ENCODE measurements around the gene NLGN4Y.

The NLGN4Y gene

GRCh38 chrY:14528361-14528760, 4.0 kb downstream of the NLGN4Y start:
- TF ChIP-seq POLR2AphosphoS5 (IDR thresholded peaks at IDR 0.05; ENCODE audit: low read depth, low read length) = no peak
- no peak for TF ChIP-seq FOXP2 (optimal IDR thresholded peaks at IDR 0.05; ENCODE audit: borderline replicate concordance, extremely low read depth, extremely low read length, insufficient read depth)
- TF ChIP-seq TAF1 (IDR thresholded peaks at IDR 0.05; ENCODE audit: borderline replicate concordance, insufficient read depth, low read length) = no peak
- no peak for TF ChIP-seq REST (IDR thresholded peaks at IDR 0.05; ENCODE audit: insufficient read depth in 1 of 2, low read depth in 2 of 2, low read length in 2 of 2)
- no peak for TF ChIP-seq SIN3A (IDR thresholded peaks at IDR 0.05; ENCODE audit: borderline replicate concordance, insufficient read depth, low read length)

GRCh38 chrY:14536703-14537102, 12.4 kb downstream of the NLGN4Y start:
- no peak for TF ChIP-seq POLR2AphosphoS5 (IDR thresholded peaks at IDR 0.05; ENCODE audit: low read depth, low read length)
- TF ChIP-seq REST (IDR thresholded peaks at IDR 0.05; ENCODE audit: insufficient read depth in 1 of 2, low read depth in 2 of 2, low read length in 2 of 2) = no peak
- no peak for TF ChIP-seq SIN3A (IDR thresholded peaks at IDR 0.05; ENCODE audit: borderline replicate concordance, insufficient read depth, low read length)
- TF ChIP-seq FOXP2 (optimal IDR thresholded peaks at IDR 0.05; ENCODE audit: borderline replicate concordance, extremely low read depth, extremely low read length, insufficient read depth) = no peak
- TF ChIP-seq TAF1 (IDR thresholded peaks at IDR 0.05; ENCODE audit: borderline replicate concordance, insufficient read depth, low read length) = no peak

DNA sequence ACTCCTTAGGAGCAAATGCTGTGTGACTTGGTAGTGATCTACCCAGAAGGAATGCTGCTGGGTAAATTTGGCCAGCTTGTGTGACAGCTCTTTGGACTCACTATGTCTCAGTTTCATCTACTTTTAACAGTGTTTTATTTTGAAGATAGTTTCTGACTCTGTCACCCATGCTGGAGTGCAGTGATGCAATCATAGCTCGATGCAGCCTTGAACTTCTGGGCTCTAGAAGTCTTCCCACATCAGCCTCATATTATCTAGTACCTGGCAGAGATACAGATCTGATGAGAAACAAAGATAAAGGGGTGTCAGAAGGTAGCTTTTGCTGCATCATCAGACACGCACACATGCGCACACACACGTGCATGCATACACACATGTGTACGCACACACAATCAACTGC, 19.2 kb downstream of the NLGN4Y start:
- TF ChIP-seq POLR2AphosphoS5 (IDR thresholded peaks at IDR 0.05; ENCODE audit: low read depth, low read length) (no peak), TAF1 (IDR thresholded peaks at IDR 0.05; ENCODE audit: borderline replicate concordance, insufficient read depth, low read length) (no peak), REST (IDR thresholded peaks at IDR 0.05; ENCODE audit: insufficient read depth in 1 of 2, low read depth in 2 of 2, low read length in 2 of 2) (no peak), SIN3A (IDR thresholded peaks at IDR 0.05; ENCODE audit: borderline replicate concordance, insufficient read depth, low read length) (no peak), FOXP2 (optimal IDR thresholded peaks at IDR 0.05; ENCODE audit: borderline replicate concordance, extremely low read depth, extremely low read length, insufficient read depth) (no peak)

DNA sequence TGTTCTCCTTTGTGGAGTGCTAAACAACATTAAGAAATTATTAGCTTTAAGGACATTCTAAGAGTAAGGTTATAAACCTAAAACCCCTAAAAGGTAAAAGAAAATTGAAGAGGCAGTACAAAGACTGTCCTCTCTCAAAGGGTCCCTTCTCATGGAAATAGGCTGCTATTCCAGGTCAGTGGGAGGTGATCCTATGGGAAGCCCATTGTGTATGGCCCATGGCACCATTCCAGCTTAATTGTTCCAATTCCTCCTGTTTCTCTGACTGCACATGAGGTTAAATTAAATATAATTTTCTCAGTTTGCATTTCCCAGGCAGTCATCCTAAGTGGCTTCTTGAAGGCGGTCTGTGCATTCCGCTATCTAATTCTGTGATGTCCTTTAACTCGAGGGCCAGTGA, 57.0 kb downstream of the NLGN4Y start:
- TF ChIP-seq SIN3A (IDR thresholded peaks at IDR 0.05; ENCODE audit: borderline replicate concordance, insufficient read depth, low read length) = no peak
- TF ChIP-seq REST (IDR thresholded peaks at IDR 0.05; ENCODE audit: insufficient read depth in 1 of 2, low read depth in 2 of 2, low read length in 2 of 2) = no peak
- TF ChIP-seq TAF1 (IDR thresholded peaks at IDR 0.05; ENCODE audit: borderline replicate concordance, insufficient read depth, low read length) = no peak

GRCh38 chrY:14586725-14587124, 62.4 kb downstream of the NLGN4Y start:
- no peak for TF ChIP-seq POLR2AphosphoS5 (IDR thresholded peaks at IDR 0.05; ENCODE audit: low read depth, low read length)
- TF ChIP-seq REST (IDR thresholded peaks at IDR 0.05; ENCODE audit: insufficient read depth in 1 of 2, low read depth in 2 of 2, low read length in 2 of 2) = no peak
- no peak for TF ChIP-seq TAF1 (IDR thresholded peaks at IDR 0.05; ENCODE audit: borderline replicate concordance, insufficient read depth, low read length)
- no peak for TF ChIP-seq SIN3A (IDR thresholded peaks at IDR 0.05; ENCODE audit: borderline replicate concordance, insufficient read depth, low read length)
- TF ChIP-seq FOXP2 (optimal IDR thresholded peaks at IDR 0.05; ENCODE audit: borderline replicate concordance, extremely low read depth, extremely low read length, insufficient read depth) = no peak

Measured in PFSK-1 (cell line).